ENCODE data around the gene KCNQ1.

The KCNQ1 gene

DNA sequence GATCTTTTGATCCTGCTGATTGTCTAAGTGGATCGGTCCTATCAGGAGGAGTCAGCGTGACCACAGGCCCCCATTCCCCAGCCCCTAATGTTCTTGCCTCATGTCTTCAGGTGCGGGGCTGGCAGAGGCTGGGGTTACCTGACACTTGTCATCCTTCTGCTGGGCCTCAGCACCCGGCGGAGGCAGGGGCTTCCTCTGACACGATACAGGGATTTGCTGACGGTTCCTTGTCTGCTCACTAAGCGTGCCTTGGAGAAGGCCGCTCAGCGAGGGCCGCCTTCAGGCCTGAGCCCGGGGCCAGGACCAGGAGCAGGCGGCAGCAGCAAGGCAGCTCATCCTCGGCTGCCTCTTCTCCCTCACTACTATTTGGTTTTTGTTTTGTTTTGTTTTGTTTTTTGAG is 300.7 kb downstream of the KCNQ1 start:
- H3K36me3 ChIP-seq (ENCODE audit: control insufficient read depth in 2 of 2, insufficient read depth in 2 of 2, low read length in 2 of 2) = no peaks in the 10 kb centered on the region
- no peak overlapping the region for H3K4me3 ChIP-seq (ENCODE audit: low read length in 2 of 2)
- peaks cover 7% of the 10 kb centered on the region for H3K4me1 ChIP-seq (ENCODE audit: control insufficient read depth, insufficient read depth, low read length)
- no peak overlapping the region for H3K9ac ChIP-seq (ENCODE audit: low read length in 2 of 2)
- no peak overlapping the region for H3K27ac ChIP-seq (ENCODE audit: low read length)
- no peaks in the 10 kb centered on the region for H3K27me3 ChIP-seq (ENCODE audit: control insufficient read depth in 1 of 2, insufficient read depth in 2 of 2, low read length in 2 of 2)
- no peaks in the 10 kb centered on the region for H3K9me3 ChIP-seq (ENCODE audit: control insufficient read depth in 2 of 2, low read length in 2 of 2)

DNA sequence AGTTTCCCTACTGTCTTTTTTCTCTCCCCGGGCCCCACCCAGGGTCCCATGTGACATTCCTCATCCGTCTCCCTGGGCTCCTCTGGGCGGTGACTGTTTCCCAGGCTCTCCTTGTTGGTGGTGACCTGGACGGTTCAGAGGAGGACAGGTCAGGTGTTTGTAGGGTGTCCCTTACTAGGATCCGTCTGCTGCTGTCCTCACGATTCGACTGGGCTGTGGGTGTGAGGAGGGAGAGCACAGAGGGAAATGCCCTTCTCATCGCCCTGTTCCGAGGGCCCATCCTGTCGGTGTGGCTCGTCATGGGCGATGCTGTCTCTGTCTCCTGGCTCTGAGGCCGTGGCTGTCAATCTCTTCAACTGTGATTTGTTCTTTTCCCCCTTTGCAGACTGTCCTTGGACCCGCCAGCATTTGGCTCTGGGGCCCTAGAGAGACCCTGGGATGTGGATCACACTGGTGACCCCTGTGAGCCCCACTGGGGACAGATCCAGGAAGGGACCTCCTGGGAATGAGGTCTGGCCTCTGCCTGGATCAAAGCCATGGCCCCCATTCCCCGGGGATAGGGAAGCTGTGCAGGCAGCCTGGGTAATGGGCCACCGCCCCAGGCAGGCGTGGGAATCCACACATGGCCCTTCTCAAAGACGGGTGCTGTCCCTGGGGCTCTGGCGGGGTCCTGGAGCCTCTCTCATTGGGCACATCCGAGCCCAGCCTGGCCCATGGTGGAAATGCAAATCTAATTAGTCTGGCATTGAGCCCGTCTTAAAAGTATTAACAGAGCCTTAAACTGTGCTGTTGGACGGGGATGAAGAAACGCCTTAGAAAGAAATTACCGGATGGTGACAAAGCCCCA is 301.8 kb downstream of the KCNQ1 start:
- Histone ChIP-seq H3K9ac (ENCODE audit: low read length in 2 of 2) (no peak overlapping the region), H3K4me3 (ENCODE audit: low read length in 2 of 2) (no peak overlapping the region), H3K9me3 (ENCODE audit: control insufficient read depth in 2 of 2, low read length in 2 of 2) (no peaks in the 10 kb centered on the region), H3K4me1 (ENCODE audit: control insufficient read depth, insufficient read depth, low read length) (peaks cover 8% of the 10 kb centered on the region), H3K27me3 (ENCODE audit: control insufficient read depth in 1 of 2, insufficient read depth in 2 of 2, low read length in 2 of 2) (no peaks in the 10 kb centered on the region), H3K27ac (ENCODE audit: low read length) (no peak overlapping the region), H3K36me3 (ENCODE audit: control insufficient read depth in 2 of 2, insufficient read depth in 2 of 2, low read length in 2 of 2) (no peaks in the 10 kb centered on the region)

DNA sequence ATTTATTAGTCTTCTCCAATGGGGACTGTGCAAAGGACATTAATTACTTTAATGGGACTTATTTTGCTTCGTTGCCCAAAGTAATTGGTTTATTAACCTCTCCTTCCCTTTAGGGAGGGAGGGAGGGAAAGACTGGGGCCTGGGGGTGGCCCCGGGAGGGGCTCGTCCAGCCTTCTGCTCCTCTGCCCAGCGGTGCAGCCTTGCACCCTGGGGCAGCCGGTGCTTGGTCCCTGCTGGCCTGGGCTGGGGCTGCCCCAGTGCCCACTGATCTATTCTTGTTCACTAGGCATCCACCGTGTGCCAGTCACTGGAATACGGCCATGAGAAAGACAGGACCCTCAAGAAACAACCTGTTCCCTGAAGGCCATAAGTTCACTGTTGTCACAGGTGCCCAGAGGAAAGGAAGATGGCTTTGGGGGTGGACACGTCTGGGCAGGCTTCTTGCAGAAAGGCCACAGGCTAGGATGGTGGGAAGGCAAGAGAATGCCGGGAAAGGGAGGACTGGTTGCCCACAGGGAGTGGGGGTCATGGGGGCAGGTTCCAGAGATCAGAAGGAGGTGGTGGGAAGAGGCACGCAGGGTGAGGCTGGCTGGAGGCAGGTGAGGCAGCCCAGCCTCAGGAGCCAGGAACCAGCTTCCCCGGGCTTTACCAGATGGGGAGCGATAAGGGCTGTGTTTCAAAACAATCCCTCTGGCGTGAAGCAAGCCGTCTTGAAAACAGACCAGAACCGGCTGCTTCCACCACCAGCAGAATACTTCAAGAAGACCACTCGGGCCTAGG is 302.6 kb downstream of the KCNQ1 start:
- peaks cover 4% of the 10 kb centered on the region for H3K4me1 ChIP-seq (ENCODE audit: control insufficient read depth, insufficient read depth, low read length)
- no peaks in the 10 kb centered on the region for H3K27me3 ChIP-seq (ENCODE audit: control insufficient read depth in 1 of 2, insufficient read depth in 2 of 2, low read length in 2 of 2)
- no peak overlapping the region for H3K9ac ChIP-seq (ENCODE audit: low read length in 2 of 2)
- H3K27ac ChIP-seq (ENCODE audit: low read length) = no peak overlapping the region
- H3K36me3 ChIP-seq (ENCODE audit: control insufficient read depth in 2 of 2, insufficient read depth in 2 of 2, low read length in 2 of 2) = no peaks in the 10 kb centered on the region
- no peak overlapping the region for H3K4me3 ChIP-seq (ENCODE audit: low read length in 2 of 2)
- no peaks in the 10 kb centered on the region for H3K9me3 ChIP-seq (ENCODE audit: control insufficient read depth in 2 of 2, low read length in 2 of 2)

DNA sequence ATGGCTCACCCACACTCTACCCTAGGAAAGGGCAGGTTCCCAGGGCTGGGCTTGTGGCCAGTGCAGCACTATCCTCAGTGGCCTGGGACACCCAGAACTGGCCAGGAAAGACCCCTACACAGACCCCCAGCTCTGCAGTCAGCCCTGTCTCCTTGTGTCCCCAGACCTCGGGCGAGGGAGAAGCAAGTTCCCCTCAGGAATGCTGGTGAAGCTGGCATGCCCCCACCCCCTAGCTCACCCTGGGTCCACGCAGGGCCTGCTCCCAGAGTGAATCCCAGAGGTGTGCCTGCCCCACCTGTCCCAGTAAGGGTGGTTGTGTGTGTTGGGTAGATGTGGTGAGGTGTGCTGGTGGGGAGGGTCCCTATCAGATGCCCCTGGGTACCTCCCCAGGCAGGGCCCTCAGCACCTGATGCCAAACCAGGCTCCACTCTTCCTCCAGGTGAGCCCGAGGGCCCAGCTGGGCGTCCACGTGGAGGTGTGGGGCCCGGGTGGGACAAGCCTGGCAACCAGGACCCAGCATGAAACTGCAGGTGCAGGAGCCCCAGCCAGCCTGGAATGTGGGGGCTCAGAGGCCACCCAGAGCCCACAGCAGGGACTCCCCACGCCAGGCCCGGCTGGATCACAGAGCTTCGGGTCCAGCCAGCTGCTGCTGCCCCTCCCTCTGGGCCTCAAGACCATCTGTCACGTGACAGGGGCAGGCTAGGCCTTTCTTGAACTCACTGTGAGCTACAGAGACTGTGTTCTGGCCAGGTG is 303.4 kb downstream of the KCNQ1 start:
- Histone ChIP-seq H3K9me3 (ENCODE audit: control insufficient read depth in 2 of 2, low read length in 2 of 2) (no peaks in the 10 kb centered on the region), H3K36me3 (ENCODE audit: control insufficient read depth in 2 of 2, insufficient read depth in 2 of 2, low read length in 2 of 2) (no peaks in the 10 kb centered on the region), H3K9ac (ENCODE audit: low read length in 2 of 2) (no peak overlapping the region), H3K4me3 (ENCODE audit: low read length in 2 of 2) (no peak overlapping the region), H3K27me3 (ENCODE audit: control insufficient read depth in 1 of 2, insufficient read depth in 2 of 2, low read length in 2 of 2) (no peaks in the 10 kb centered on the region), H3K4me1 (ENCODE audit: control insufficient read depth, insufficient read depth, low read length) (peaks cover 4% of the 10 kb centered on the region), H3K27ac (ENCODE audit: low read length) (no peak overlapping the region)

DNA sequence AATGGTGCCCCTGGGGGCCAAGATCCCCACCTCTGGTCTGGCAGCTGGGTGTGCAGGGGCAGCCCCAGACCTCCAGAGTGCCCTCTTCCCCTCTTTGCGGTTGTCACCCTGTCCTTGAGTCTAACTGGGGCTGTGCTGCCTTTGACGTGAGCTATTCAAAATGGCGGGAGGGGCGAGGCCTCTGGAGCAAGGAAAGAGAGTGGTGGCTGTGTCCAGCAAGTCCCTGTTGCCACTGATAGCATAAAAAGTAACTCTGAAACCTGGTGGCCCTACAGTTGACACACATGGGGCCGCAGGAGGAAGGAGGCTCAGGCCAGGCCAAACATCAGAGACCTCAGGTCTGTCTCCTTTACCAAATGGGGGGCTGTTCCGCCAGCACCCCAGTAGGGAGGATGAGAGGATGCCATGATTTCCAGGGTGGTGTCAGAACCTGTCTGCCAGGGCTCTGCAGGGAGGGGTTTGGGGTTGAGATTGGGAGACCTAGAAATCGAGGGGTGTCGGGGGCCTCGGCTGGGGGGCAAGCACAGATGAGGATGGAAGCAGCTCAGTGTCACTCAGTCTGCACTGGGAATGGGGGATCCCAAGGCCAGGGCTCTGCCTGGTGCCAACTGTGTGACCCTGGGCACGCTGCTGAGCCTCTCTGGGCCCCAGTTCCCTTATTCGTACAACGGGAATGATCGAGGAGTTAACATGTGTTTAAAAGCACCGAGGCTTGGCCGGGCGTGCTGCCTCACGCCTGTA is 304.2 kb downstream of the KCNQ1 start:
- Histone ChIP-seq H3K4me3 (ENCODE audit: low read length in 2 of 2) (no peak overlapping the region), H3K27me3 (ENCODE audit: control insufficient read depth in 1 of 2, insufficient read depth in 2 of 2, low read length in 2 of 2) (no peaks in the 10 kb centered on the region), H3K4me1 (ENCODE audit: control insufficient read depth, insufficient read depth, low read length) (peaks cover 4% of the 10 kb centered on the region), H3K9me3 (ENCODE audit: control insufficient read depth in 2 of 2, low read length in 2 of 2) (no peaks in the 10 kb centered on the region), H3K27ac (ENCODE audit: low read length) (no peak overlapping the region), H3K9ac (ENCODE audit: low read length in 2 of 2) (no peak overlapping the region), H3K36me3 (ENCODE audit: control insufficient read depth in 2 of 2, insufficient read depth in 2 of 2, low read length in 2 of 2) (no peaks in the 10 kb centered on the region)

DNA sequence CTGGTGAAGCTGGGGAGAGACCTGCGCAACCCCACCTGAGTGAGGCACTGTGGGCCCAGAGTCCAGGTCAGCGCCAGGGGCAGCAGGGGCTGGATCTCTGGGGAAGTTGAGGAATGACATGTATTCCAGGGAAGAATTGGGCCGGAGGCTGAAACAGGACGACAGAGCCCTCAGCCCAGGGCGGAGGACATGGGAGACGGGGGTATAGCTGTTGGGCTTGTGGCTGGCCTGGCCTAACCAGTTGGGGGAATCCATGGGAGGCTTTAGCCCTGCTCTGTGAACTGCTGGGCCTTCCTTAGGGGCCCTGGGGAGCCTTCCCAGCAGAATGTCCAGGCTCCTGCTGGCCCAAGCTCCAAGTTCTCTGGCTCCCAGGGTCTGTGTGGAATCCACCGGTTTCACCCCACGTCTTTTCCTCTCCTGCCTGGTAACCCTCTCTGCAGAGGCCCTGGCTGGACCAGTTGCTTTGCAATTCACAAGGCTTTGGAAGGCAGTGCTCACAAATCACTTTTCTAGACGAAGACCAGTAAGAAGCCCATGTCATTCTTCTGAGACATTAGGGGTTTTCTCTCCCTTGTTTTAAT is 305.4 kb downstream of the KCNQ1 start:
- no peaks in the 10 kb centered on the region for H3K9me3 ChIP-seq (ENCODE audit: control insufficient read depth in 2 of 2, low read length in 2 of 2)
- no peaks in the 10 kb centered on the region for H3K36me3 ChIP-seq (ENCODE audit: control insufficient read depth in 2 of 2, insufficient read depth in 2 of 2, low read length in 2 of 2)
- no peak overlapping the region for H3K27ac ChIP-seq (ENCODE audit: low read length)
- H3K9ac ChIP-seq (ENCODE audit: low read length in 2 of 2) = no peak overlapping the region
- H3K4me1 ChIP-seq (ENCODE audit: control insufficient read depth, insufficient read depth, low read length) = peaks cover 4% of the 10 kb centered on the region
- no peaks in the 10 kb centered on the region for H3K27me3 ChIP-seq (ENCODE audit: control insufficient read depth in 1 of 2, insufficient read depth in 2 of 2, low read length in 2 of 2)
- no peak overlapping the region for H3K4me3 ChIP-seq (ENCODE audit: low read length in 2 of 2)

DNA sequence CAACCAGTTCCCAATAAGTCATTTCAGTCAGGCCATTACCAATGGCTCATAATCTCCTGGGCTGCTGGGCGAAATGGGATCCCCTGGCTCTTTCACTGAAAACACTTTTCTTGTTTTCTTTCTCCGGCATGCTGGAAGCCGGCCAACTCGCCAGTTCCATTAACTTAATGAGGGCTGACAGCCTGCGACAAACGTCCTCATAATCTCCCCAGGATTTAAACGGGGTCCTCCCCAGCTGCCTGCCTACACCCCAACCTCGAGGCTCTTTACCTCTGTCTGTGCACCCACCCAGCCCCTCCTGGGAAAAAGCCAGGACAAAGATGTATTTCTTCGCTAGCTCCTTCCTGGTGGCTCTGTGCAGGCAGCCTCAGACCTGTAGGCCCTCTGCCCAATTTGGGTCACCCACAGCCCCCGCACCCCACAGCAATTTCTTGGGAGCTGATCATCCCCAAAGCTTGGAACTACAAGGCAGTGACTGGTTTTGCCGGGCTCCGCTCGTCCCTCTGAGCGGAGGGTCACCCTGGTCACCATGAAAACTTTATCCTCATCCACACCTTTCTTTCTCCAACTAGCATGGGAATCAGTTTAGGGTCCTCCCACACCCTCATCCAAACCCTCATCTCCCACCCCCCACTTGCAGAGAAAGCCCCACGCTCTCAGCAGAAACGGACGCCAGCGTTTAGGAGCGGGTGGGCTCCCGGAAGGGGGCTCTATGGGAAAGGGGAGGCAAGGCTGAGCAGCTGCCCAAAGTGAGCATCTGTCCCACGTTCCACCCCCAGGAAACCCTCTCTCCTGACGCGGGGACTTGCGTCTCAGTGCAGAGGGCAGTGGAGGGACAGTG is 306.1 kb downstream of the KCNQ1 start:
- Histone ChIP-seq H3K9me3 (ENCODE audit: control insufficient read depth in 2 of 2, low read length in 2 of 2) (no peaks in the 10 kb centered on the region), H3K27me3 (ENCODE audit: control insufficient read depth in 1 of 2, insufficient read depth in 2 of 2, low read length in 2 of 2) (no peaks in the 10 kb centered on the region), H3K36me3 (ENCODE audit: control insufficient read depth in 2 of 2, insufficient read depth in 2 of 2, low read length in 2 of 2) (no peaks in the 10 kb centered on the region), H3K4me1 (ENCODE audit: control insufficient read depth, insufficient read depth, low read length) (peaks cover 4% of the 10 kb centered on the region), H3K4me3 (ENCODE audit: low read length in 2 of 2) (no peak overlapping the region), H3K27ac (ENCODE audit: low read length) (no peak overlapping the region), H3K9ac (ENCODE audit: low read length in 2 of 2) (no peak overlapping the region)

DNA sequence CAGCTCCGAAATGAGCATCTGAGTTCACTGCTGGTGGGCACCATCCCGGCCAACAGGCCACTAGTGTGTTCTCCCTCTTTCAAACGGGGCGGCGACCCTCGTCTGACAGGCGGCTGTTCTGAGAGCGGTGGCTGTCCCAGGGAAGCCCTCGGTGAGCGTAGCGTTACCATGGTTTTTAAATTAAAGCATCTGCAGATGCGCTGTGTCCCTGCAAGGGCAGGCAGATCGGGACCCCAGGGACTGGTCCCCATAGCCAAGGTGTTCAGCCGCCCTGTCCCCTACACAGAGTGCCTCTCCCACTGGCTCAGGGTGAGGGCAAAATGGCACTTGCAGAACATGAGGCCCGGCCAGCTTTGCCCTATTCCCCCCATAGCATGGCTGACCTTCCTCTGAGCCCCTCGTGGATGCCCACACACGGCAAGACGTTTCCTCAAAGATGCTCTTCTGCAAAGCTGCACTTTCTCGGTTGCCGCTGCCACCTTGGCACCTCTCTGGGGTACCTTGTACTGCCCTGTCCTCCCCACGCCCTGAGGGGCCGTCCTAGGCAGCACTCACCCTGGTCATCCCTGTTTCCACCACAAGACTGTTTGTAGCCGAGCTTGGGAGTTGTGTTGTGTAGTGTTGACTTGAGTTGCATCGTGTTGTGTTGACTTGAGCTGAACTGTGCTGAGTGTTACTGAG is 306.9 kb downstream of the KCNQ1 start:
- Histone ChIP-seq H3K27me3 (ENCODE audit: control insufficient read depth in 1 of 2, insufficient read depth in 2 of 2, low read length in 2 of 2) (no peaks in the 10 kb centered on the region), H3K9me3 (ENCODE audit: control insufficient read depth in 2 of 2, low read length in 2 of 2) (no peaks in the 10 kb centered on the region), H3K27ac (ENCODE audit: low read length) (no peak overlapping the region), H3K36me3 (ENCODE audit: control insufficient read depth in 2 of 2, insufficient read depth in 2 of 2, low read length in 2 of 2) (no peaks in the 10 kb centered on the region), H3K4me1 (ENCODE audit: control insufficient read depth, insufficient read depth, low read length) (peaks cover 4% of the 10 kb centered on the region), H3K9ac (ENCODE audit: low read length in 2 of 2) (no peak overlapping the region), H3K4me3 (ENCODE audit: low read length in 2 of 2) (no peak overlapping the region)

- H3K36me3 ChIP-seq (ENCODE audit: control insufficient read depth in 2 of 2, insufficient read depth in 2 of 2, low read length in 2 of 2) = no peaks in the 10 kb centered on the region
- H3K27me3 ChIP-seq (ENCODE audit: control insufficient read depth in 1 of 2, insufficient read depth in 2 of 2, low read length in 2 of 2) = no peaks in the 10 kb centered on the region
- H3K9me3 ChIP-seq (ENCODE audit: control insufficient read depth in 2 of 2, low read length in 2 of 2) = peaks cover 0 to 3% of the 10 kb centered on the region in 2 donors
- H3K27ac ChIP-seq (ENCODE audit: low read length) = no peak overlapping the region
- H3K4me3 ChIP-seq (ENCODE audit: low read length in 2 of 2) = no peak overlapping the region
- H3K9ac ChIP-seq (ENCODE audit: low read length in 2 of 2) = no peak overlapping the region
- peaks cover 4% of the 10 kb centered on the region for H3K4me1 ChIP-seq (ENCODE audit: control insufficient read depth, insufficient read depth, low read length)
Observed at GRCh38 chr11:2752204-2752770, 307.5 kb downstream of the KCNQ1 start.
